COLO668 (cell line): ENCODE measurements around the gene P2RX3.
"Not testable (repeated sequence)": the region's sequence is repeated elsewhere in the genome, so short reads cannot be mapped to it uniquely, and the experiment has no call there.

Source experiments
- DNase-seq: peaks from one replicate; lab custom pipeline; 2025; ENCODE audit not compliant: unreplicated experiment; lab: John Stamatoyannopoulos, UW

P2RX3 gene

DNA sequence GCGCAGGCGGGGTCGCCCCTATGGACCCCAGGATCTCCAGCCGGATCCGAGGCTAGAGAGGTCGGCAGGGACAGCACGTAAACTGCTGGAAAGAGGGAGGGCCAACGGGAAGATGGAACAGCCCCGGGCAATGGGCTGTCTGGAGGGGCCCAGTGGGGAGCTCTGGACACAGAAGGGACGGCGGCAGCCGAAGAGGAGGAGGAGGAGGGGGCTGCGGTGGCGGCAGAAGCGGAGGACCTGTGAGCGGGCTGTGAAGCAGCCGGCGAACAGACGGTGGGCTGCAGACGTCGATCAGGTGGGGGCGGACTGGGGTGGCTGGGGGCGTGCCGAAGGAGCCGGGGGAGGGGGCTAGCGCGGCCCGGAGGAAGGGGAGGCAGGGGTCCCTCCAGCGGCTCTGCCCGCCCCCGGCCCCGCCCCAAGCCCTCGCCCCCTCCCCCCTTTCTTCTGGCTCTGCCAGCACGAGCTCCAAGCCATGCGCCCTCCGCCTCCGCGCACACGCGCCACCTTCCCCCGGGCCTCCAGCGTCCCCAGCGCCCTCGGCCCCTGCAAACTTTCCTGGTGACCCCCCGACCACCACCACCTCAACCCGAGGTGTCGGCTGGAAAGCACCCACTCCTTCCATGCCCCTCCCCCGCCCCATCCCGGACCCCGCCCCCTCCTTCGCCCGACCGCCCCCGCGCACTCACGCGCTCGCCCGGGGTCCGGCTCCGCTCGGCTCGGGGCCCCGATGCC lies 13.8 kb upstream of the P2RX3 start:
- DNase-seq, result peak; percentile 56

GRCh38 chr11:57324886-57325734 lies 13.0 kb upstream of the P2RX3 start, which contains the start of gene TNKS1BP1:
Gene TNKS1BP1, minus strand, starts transcription at chr11:57324952. Its CDS starts 3,067 bp downstream, at chr11:57321885.
- peak; percentile 96 for DNase-seq

DNA sequence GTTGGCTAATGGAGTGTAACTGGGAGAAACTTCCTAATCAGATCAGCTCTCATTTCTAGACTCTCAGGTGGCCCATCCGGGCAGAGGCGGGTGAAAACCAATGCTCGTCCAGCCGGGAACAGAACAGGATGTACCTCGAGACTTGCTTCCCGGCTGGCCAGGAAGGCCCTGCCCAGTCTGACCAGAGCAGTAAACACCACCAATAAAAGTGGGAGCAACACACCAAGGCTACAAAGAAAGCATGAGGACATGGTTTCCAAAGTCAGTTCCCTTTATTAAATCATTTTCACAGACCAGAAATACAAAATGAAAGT lies 12.5 kb upstream of the P2RX3 start:
- peak; percentile 60 for DNase-seq

DNA sequence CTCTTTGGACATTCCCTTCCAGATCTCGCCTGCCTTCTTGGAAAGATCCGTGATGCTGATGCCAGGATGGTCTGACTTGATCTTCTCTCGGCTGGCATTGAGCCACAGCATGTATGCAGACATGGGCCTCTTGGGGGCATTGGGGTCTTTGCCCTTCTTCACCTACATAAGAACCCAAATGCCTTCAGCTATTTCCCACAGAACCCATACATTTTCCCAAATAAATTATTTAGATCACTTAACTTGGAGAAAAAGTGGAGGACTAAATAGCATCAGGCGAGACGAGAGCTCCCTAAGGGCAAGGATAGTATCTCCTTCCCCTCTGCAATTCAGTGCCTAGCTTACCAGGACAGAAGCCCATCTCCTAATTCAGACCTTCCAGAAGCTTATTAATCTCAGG lies 10.4 kb upstream of the P2RX3 start:
- no peak for DNase-seq

- no peak for DNase-seq
These were observed 8.1 kb upstream of the P2RX3 start for GRCh38 chr11:57330029-57330428.

DNA sequence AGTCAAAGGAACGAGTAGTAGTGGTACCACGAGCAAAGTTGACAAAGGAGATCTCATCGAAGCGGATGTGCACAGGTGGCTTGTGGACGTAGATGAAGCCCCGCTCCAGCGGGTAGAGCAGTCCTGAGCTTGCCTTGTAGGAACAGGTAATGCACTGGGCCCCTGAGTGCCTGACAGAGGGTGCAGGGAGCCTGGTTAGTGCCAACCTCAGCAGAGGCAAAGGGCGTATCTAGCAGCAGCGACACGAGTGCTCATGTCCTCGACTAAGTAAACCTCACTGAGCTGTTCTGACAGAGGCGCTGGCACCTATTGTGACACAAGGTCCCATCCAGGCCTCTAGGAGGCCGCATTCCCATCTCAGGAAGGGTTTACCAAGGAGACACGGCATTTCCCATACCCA lies 6.4 kb upstream of the P2RX3 start:
- no peak for DNase-seq

- no peak for DNase-seq
These were observed 5.3 kb upstream of the P2RX3 start for GRCh38 chr11:57332694-57333440.

DNA sequence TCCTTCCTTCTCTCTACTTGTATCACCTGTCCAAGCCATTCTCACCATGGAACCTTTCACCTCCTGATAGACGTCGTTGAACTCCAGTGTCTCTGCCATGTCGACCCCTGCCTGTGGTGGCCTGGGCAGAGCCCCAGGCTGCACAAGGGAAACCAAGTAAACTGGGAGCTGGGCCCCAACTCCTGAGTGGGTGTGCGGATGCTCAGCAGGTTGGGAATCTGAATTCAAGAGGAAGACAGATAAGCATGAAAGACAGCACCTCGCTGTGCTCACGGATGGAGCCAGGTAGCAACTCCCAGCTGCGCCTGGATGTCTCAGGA lies 3.2 kb upstream of the P2RX3 start:
- DNase-seq, result no peak

DNA sequence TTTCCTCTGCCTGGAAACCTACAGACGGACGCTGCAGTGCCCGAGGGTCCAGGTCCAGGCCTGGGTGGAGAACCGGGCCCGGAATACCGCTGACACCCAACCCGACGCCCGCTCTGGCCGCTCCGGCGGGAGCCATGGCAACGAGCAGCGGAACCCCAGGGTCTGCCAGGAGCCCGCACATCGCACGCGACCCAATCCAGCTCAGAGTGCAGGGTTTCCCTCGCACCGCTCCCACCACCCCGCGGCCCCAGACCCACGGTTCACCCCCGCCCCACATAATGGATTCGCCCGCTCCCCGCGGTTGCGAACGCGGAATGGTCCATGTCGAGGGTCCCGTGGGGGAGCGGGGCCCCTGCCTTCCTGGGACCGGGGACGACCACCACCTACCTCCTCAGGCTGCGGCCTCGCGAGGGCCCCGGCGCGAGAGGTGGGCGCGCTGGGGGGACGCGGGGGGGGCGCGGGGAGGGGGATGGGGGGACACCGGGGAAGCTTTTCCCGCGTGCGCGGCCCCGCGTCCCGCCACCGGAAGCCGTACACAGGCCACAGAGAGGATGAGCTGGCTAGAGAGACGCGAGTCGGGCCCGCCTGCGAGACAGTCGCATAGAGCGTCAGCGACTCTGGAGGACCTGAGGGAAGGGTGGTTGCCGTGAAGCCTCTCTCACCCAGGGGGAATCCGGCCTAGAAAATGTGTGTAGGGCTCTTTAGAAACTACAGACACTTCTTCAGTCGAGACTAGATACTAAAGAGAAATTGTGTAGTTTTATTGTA lies 2.6 kb upstream of the P2RX3 start, which contains the start of gene SSRP1:
Gene SSRP1 (minus strand): TSS at position 550 of the 768 bp plus-strand sequence. CDS start 771 bp downstream, outside the sequence.
- peak; percentile 90 for DNase-seq

GRCh38 chr11:57336111-57336666 lies 2.0 kb upstream of the P2RX3 start:
- DNase-seq, result no peak

GRCh38 chr11:57336856-57337255 lies 1.3 kb upstream of the P2RX3 start:
- not testable (repeated sequence) for DNase-seq

DNA sequence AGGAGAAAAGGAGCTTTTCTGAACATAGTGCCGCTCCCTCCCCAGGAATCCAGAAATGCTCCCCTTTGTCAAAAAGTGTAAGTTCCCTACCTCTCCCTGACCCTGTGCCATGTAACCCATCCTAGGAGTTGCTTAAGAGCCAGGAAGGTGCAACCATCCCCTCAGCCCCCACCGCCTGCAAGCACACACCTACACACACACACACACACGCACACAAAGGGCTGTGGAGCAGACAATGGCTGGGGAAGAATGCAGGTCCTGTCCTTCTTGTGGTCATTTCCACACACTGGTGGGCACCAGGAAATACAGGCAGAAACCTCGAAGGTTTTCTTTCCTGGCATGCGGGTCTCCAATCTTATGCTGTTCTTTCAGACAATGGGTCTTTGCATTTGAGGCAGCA lies 1.2 kb downstream of the P2RX3 start:
- no peak for DNase-seq

DNA sequence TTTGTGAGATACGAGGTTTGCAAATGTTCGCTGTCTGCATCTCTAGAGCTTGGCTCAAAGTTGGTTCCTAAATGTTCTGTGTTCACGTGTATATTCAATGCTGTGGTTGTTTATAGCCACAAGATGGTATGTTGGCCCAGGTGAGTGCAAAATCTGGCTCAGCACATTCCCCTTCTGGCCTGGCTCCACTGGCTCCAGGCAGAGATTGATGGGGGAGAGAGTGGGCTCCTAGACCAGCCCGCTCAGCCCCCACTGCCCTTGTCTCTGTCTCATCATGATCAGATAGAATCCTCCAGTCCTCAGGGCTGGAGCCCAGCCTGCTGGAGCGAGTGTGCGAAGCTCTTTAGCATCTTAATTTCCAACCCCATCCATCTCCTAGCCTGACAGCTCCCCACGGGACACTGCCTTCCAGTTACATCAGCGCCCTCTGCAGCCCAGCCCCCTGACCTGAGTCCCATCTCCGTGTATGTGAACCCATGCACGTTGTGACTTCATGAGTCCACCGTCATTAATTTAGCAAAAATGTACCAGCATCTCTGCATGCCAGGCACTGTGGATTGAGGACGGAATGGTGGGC lies 2.0 kb downstream of the P2RX3 start:
- DNase-seq, result peak; percentile 13

DNA sequence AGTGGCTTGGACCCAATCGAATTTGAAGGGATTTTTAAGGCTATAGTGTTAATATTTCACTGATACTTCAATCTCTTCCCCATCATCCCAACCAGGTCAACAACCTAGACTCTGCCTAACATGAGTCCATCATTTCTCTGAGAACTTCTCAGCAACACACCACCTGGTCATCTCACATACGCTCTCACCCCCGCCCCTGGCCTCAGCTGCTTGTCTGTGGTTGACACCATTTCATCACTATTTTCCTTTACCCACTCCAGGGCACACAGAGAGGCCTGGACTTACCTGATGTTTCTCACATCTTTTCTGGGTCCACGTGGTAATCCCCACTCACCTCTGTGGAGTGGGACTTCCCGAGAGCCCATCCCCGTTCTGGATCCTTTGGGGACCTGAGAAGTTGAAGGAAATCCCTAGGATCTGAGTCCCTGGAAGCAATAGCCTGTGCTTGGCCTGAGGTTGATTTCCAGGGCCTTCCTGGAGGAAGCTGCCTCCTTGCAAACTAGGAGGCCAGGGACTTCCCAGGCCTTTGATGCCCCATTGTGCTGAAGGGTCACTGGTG lies 3.2 kb downstream of the P2RX3 start:
- no peak for DNase-seq

- no peak for DNase-seq
These were observed 4.5 kb downstream of the P2RX3 start for GRCh38 chr11:57342702-57343101.

GRCh38 chr11:57343825-57344224 lies 5.7 kb downstream of the P2RX3 start:
- DNase-seq, result no peak

DNA sequence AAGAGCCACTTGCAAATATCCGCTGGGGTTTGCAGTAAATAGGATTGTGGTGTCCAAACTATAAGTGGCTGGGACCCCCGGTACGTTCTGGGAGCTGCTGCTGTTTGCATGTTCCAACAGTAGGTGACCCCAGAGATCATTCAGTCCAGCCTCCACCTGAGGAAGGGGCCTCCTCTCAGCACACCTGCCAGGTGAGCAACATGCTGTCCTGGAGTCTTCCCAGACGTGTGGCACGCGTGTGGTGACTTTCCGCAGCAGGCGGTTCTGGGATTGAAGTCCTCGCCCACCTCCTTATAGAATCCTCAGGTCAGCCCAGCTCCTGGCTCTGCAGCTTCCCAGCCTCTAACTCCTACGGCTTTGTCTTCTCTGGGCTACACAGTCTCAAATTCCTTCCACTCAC lies 6.7 kb downstream of the P2RX3 start:
- DNase-seq, result no peak

DNA sequence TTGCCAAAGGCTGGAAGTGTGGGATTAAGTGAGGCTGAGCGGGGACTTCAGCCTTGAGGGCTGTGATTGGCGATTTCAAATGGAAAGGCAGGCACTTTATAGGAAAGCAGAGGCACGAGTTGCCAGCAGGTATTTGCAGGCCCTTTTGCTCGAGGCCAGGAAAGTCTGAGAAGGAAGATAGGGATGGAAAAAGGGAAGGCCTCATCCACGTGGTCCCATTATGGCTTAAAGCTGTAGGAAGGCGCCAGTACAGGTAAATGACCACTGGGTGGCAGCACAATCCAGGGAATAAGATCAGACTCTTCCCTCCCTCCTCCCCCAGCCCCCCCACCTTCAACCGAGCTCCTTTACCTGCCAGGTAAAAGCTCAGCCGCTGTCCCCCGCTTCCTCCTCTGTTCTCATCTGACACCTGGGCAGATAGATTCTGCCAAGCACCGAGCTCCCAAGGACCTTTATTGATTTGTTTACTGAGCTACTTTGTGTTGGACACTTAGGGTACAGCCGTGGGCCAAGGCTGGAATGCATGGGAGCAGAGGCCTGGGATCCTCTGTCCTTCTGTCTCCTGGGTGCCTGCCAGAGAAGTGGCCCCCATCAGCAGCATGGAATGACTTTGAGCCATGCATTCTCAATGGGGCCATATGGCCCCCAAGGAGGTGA lies 7.5 kb downstream of the P2RX3 start:
- DNase-seq, result peak; percentile 62

DNA sequence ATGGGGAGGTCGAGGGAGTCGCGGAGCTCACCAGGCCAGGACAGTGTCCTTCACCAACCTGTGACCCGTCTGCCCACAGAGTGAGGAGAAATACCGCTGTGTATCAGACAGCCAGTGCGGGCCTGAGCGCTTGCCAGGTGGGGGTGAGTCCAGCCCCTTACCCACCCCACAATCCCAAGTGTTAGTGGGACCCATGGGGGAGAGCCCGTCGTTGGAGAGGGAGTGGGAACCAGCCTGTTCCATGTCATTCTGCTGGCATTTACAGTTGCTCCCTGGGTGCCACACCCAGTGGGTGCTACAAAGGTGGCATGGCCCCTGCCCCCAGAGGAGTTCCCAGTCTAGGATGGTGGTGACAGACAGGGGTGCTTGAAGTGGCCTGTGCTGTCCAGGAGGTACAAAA lies 9.2 kb downstream of the P2RX3 start:
- DNase-seq, result no peak

DNA sequence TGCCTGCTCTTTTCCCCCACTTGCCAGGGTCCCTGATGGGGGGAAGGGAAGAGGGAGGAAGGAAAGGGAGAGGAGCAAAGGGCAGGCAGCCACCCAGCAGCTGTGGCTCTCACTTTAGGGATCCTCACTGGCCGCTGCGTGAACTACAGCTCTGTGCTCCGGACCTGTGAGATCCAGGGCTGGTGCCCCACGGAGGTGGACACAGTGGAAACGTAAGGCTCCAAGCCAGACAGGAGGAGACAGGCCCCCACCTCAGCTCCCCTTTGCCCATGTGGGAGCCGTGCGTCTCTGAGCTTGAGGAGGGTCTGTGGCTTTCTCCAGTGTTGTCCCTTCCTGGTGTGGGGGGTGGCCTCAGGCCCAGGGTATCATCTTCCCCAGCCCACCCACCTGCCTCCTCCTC lies 9.9 kb downstream of the P2RX3 start:
- no peak for DNase-seq
